Measurements from ENCODE around the gene MAGI2.

DNA sequence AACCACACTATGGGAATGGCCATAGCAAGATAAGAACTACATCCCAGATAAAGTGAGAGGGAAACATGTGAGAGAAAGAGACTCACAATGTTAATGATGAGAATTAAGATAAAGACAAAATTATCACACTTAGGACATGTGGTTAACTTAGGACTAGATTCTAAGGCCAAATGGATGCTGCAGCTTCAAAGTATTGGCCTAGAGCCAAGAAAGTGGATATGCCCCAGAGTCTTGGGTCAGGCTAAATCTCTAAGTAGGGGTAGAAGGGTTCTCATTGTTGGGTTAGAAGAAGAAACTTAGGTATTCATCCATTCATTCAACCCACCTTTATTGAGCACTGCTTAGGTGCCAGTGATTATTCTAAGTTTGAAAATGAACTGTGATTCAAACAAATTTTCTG, 836.9 kb downstream of the MAGI2 start:
- no peak for TF ChIP-seq POLR2A (IDR thresholded peaks at IDR 0.05)
- TF ChIP-seq, protein P1, sequence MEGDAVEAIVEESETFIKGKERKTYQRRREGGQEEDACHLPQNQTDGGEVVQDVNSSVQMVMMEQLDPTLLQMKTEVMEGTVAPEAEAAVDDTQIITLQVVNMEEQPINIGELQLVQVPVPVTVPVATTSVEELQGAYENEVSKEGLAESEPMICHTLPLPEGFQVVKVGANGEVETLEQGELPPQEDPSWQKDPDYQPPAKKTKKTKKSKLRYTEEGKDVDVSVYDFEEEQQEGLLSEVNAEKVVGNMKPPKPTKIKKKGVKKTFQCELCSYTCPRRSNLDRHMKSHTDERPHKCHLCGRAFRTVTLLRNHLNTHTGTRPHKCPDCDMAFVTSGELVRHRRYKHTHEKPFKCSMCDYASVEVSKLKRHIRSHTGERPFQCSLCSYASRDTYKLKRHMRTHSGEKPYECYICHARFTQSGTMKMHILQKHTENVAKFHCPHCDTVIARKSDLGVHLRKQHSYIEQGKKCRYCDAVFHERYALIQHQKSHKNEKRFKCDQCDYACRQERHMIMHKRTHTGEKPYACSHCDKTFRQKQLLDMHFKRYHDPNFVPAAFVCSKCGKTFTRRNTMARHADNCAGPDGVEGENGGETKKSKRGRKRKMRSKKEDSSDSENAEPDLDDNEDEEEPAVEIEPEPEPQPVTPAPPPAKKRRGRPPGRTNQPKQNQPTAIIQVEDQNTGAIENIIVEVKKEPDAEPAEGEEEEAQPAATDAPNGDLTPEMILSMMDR (IDR thresholded peaks at IDR 0.05): no peak
